ENCODE data around the gene FGD2.

FGD2 gene

DNA sequence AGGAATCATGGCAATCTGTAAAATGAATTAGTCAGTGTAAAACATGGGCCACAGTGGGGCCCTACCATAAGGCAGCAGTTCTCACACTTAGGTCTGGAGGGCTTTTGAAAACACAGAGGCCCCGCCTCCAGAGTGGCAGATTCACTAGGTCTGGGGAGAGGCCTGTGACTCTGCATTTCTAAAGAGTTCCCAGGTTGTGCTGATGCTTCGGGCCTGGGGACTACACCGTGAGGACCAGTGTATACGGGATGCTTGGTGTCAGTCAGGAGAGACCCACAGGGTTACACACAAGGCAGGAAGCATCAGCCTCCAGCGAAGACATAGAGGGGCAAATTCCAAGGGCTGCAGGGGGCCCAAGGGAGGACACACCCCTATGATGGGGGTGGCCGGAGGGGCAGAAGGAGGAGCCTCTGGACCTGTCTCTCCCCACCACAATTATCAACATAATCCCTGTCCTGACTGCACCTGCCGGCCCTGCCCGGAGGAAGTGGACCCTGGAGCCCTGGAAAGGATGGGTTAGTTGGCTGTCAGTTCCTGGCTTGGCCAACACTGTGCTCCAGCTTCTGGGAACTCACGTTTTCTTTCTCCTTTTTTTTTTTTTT, 46.7 kb downstream of the FGD2 start:
- in situ Hi-C loops (cut with HindIII; ENCODE audit: low pct_ligation_motif_present, low sequenced_read_pairs), result no loop called here
- Histone ChIP-seq H3K4me3 (ENCODE audit: low read depth, low read length) (no peak overlapping the region), H3K27ac (no peak overlapping the region), H3K36me3 (replicated peaks) (no peaks in the 10 kb centered on the region), H3K27me3 (replicated peaks) (no peaks in the 10 kb centered on the region)
- TF ChIP-seq, protein P1, sequence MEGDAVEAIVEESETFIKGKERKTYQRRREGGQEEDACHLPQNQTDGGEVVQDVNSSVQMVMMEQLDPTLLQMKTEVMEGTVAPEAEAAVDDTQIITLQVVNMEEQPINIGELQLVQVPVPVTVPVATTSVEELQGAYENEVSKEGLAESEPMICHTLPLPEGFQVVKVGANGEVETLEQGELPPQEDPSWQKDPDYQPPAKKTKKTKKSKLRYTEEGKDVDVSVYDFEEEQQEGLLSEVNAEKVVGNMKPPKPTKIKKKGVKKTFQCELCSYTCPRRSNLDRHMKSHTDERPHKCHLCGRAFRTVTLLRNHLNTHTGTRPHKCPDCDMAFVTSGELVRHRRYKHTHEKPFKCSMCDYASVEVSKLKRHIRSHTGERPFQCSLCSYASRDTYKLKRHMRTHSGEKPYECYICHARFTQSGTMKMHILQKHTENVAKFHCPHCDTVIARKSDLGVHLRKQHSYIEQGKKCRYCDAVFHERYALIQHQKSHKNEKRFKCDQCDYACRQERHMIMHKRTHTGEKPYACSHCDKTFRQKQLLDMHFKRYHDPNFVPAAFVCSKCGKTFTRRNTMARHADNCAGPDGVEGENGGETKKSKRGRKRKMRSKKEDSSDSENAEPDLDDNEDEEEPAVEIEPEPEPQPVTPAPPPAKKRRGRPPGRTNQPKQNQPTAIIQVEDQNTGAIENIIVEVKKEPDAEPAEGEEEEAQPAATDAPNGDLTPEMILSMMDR (IDR thresholded peaks at IDR 0.05; ENCODE audit: low read depth, low read length, missing control alignments), result no peak
- DNase-seq, result no peak

DNA sequence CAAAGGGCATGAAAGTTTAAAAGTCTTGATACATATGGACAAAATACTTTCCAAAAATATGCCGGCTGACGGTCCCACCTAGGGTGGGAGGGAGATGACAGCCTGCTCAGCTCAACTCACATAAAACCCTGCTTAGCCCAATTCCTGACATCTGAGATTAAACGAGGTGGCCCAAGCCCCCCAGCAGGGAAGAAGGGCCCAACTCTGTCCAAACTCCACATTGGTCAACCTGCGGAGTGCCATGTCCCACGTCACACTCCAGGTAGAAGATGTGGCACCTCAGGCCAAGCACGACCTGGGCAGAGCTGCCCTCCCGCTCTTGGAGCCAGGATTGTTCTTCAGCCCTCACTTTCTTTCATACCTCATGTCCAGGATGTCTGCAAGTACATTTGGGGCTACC, 48.2 kb downstream of the FGD2 start:
- Histone ChIP-seq H3K4me3 (ENCODE audit: low read depth, low read length) (no peak overlapping the region), H3K36me3 (replicated peaks) (no peaks in the 10 kb centered on the region), H3K27ac (no peak overlapping the region), H3K27me3 (replicated peaks) (no peaks in the 10 kb centered on the region)
- DNase-seq, result no peak
- in situ Hi-C loops (cut with HindIII; ENCODE audit: low pct_ligation_motif_present, low sequenced_read_pairs), result no loop called here
- TF ChIP-seq, protein P1 (IDR thresholded peaks at IDR 0.05; ENCODE audit: low read depth, low read length, missing control alignments), result no peak

DNA sequence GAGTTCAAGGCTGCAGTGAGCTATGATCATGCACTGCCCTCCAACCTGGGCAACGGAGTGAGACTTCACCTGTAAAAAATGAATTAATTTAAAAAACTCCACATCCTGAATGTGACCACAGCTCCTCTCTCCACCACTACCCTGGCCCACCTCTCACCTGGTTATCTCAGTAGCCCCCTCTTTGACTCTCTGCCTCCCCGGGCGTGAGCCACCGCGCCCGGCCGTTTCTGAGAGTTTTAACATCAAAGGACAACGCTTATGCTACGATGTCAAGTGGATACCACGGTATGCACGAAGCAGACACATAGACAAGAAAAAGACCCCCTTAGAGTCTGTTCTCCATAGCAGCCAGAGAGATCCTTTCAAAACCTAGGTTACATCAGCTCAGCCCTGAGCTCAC, 48.7 kb downstream of the FGD2 start:
- Histone ChIP-seq H3K36me3 (replicated peaks) (no peaks in the 10 kb centered on the region), H3K27ac (no peak overlapping the region), H3K27me3 (replicated peaks) (no peaks in the 10 kb centered on the region), H3K4me3 (ENCODE audit: low read depth, low read length) (no peak overlapping the region)
- TF ChIP-seq, protein P1 (IDR thresholded peaks at IDR 0.05; ENCODE audit: low read depth, low read length, missing control alignments), result no peak
- DNase-seq, result no peak
- in situ Hi-C loops (cut with HindIII; ENCODE audit: low pct_ligation_motif_present, low sequenced_read_pairs), result no loop called here

DNA sequence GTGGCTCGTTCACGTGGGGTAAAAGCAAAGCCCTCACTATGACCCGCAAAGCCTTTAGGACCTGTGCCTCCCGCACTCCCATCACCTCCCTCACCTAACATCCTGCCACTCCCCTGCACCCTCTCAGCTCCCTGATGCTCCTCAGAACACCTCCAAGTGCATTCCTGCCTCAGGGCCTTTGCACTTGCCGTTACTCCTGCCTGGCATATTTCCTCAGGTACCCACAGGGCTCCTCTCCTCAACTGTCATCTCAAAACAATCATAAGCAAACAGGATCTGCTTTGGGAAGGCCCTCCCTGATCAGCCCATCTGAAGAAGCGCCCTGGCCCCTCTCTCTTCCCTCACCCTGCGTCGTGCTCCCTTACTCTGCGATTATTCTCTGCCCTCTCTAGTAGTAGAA, 49.1 kb downstream of the FGD2 start:
- no peaks in the 10 kb centered on the region for H3K36me3 ChIP-seq (replicated peaks)
- H3K27ac ChIP-seq, result no peak overlapping the region
- in situ Hi-C loops (cut with HindIII; ENCODE audit: low pct_ligation_motif_present, low sequenced_read_pairs), result no loop called here
- no peaks in the 10 kb centered on the region for H3K27me3 ChIP-seq (replicated peaks)
- TF ChIP-seq, protein P1 (IDR thresholded peaks at IDR 0.05; ENCODE audit: low read depth, low read length, missing control alignments), result no peak
- H3K4me3 ChIP-seq (ENCODE audit: low read depth, low read length), result no peak overlapping the region
- no peak for DNase-seq

DNA sequence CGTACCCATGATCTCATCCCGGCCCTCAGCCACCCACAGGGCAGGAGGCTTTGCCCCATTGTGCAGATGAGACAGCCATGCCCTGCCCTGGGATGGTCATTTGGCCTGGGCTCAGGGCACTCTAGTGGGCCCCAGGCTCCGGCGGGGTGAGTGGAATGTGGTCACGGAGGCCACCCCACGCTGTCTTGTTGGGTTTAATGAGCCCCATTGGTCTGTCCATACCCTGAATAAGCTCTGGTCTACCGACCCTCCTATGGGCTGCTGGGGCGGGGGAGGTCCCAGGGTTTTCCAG, 50.6 kb downstream of the FGD2 start:
- Histone ChIP-seq H3K27me3 (replicated peaks) (no peaks in the 10 kb centered on the region), H3K27ac (no peak overlapping the region), H3K36me3 (replicated peaks) (no peaks in the 10 kb centered on the region), H3K4me3 (ENCODE audit: low read depth, low read length) (no peak overlapping the region)
- in situ Hi-C loops (cut with HindIII; ENCODE audit: low pct_ligation_motif_present, low sequenced_read_pairs), result no loop called here
- TF ChIP-seq, protein P1 (IDR thresholded peaks at IDR 0.05; ENCODE audit: low read depth, low read length, missing control alignments), result no peak
- no peak for DNase-seq

DNA sequence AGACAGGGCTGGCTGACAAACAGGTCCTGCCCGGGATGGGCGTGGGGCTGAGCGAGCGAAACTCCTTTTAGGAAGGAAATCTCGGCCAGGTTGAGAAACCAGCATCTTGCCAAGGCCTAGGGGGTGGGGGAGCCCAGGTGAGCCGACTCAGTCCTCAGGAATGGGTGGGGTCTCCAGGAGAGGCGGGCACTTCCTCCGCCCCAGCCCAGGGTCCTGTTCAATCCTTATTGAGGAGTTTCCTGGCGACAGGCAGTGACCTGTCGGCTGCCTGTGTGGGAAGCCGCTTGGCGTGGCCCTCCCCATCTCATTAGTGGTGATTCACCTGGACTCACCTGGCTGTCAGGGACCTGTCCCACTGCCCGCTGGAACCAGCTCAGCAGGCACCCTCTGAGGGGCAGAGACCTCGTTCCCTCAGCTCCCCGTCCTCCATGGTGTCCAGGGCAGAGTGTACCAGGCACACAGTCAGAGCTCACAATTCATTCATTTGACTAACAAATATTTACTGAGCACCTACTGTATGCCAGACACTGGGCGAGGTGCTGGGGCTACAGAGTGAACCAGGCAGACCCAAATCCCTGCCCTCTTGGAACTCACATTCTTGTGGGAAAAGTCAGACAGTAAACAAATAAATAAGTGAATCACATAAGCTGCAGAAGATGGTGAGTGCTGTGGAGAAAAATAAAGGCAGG, 51.1 kb downstream of the FGD2 start:
- TF ChIP-seq, protein P1 (IDR thresholded peaks at IDR 0.05; ENCODE audit: low read depth, low read length, missing control alignments), result no peak
- no peaks in the 10 kb centered on the region for H3K27me3 ChIP-seq (replicated peaks)
- no peak for DNase-seq
- in situ Hi-C loops (cut with HindIII; ENCODE audit: low pct_ligation_motif_present, low sequenced_read_pairs), result no loop called here
- H3K27ac ChIP-seq, result no peak overlapping the region
- no peaks in the 10 kb centered on the region for H3K36me3 ChIP-seq (replicated peaks)
- H3K4me3 ChIP-seq (ENCODE audit: low read depth, low read length), result no peak overlapping the region

All from brain microvascular endothelial cell (primary cell).